ENCODE data around the gene FBXL5.

FBXL5 gene

GRCh38 chr4:15587649-15588048 lies 67.5 kb downstream of the FBXL5 start:
- Mint-ChIP-seq H3K27ac (no peak overlapping the region), H3K27me3 (no peaks in the 10 kb centered on the region), H3K36me3 (peaks cover 2 to 3% of the 10 kb centered on the region in 2 donors), H3K9me3 (no peaks in the 10 kb centered on the region), H3K4me3 (no peak overlapping the region), H3K4me1 (peaks cover 12 to 30% of the 10 kb centered on the region in 2 donors)
- ATAC-seq (replicated peaks) = no peak
- no peak for DNase-seq

GRCh38 chr4:15586066-15586465 lies 69.1 kb downstream of the FBXL5 start:
- DNase-seq (no peak), ATAC-seq (replicated peaks) (no peak)
- H3K27me3 Mint-ChIP-seq = no peaks in the 10 kb centered on the region
- H3K27ac Mint-ChIP-seq = no peak overlapping the region
- peaks cover 0 to 1% of the 10 kb centered on the region in 2 donors for H3K9me3 Mint-ChIP-seq
- peaks cover 12 to 30% of the 10 kb centered on the region in 2 donors for H3K4me1 Mint-ChIP-seq
- H3K36me3 Mint-ChIP-seq = peaks cover 2 to 3% of the 10 kb centered on the region in 2 donors
- no peak overlapping the region for H3K4me3 Mint-ChIP-seq

DNA sequence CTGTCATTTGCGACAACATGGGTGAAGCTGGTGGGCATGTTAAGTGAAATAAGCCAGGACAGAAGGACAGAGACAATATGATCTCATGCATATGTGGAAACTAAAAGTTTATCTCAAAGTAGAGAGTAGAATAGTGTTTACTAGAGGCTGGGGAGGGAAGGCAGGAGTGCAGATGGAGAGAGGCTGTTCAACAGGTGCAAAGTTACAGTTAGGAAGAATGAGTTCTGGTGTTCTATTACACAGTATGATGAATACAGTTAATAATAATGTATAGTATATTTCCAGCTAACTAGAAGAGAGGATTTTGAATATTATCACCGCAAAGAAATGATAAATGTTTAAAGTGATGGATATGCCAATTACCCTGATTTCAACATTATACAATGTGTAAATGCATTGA lies 69.8 kb downstream of the FBXL5 start:
- Mint-ChIP-seq H3K27ac (no peak overlapping the region), H3K36me3 (peaks cover 2 to 3% of the 10 kb centered on the region in 2 donors), H3K4me3 (no peak overlapping the region), H3K9me3 (peaks cover 0 to 1% of the 10 kb centered on the region in 2 donors), H3K27me3 (no peaks in the 10 kb centered on the region), H3K4me1 (peaks cover 12 to 30% of the 10 kb centered on the region in 2 donors)
- DNase-seq (no peak), ATAC-seq (replicated peaks) (no peak)

- H3K4me3 Mint-ChIP-seq = no peak overlapping the region
- H3K9me3 Mint-ChIP-seq = peaks cover 0 to 1% of the 10 kb centered on the region in 2 donors
- H3K27ac Mint-ChIP-seq = no peak overlapping the region
- peaks cover 2 to 3% of the 10 kb centered on the region in 2 donors for H3K36me3 Mint-ChIP-seq
- H3K4me1 Mint-ChIP-seq = peaks cover 12 to 30% of the 10 kb centered on the region in 2 donors
- no peak for DNase-seq
- H3K27me3 Mint-ChIP-seq = no peaks in the 10 kb centered on the region
- no peak for ATAC-seq (replicated peaks)
Observed at GRCh38 chr4:15584785-15585184, 70.4 kb downstream of the FBXL5 start.

- Mint-ChIP-seq H3K36me3 (no peaks in the 10 kb centered on the region), H3K9me3 (peaks cover 0 to 1% of the 10 kb centered on the region in 2 donors)
Observed at GRCh38 chr4:15577508-15577907, 77.6 kb downstream of the FBXL5 start.

GRCh38 chr4:15575966-15576365 lies 79.2 kb downstream of the FBXL5 start:
- ATAC-seq (replicated peaks) (no peak), DNase-seq (no peak)
- Mint-ChIP-seq H3K27me3 (no peaks in the 10 kb centered on the region), H3K27ac (no peak overlapping the region), H3K4me3 (no peak overlapping the region), H3K36me3 (no peaks in the 10 kb centered on the region), H3K4me1 (no peaks in the 10 kb centered on the region), H3K9me3 (no peaks in the 10 kb centered on the region)

More at GRCh38 chr4:15577508-15577907, 77.6 kb downstream of the FBXL5 start:
- no peaks in the 10 kb centered on the region for H3K27me3 Mint-ChIP-seq
- ATAC-seq (replicated peaks) (no peak), DNase-seq (no peak)
- no peaks in the 10 kb centered on the region for H3K4me1 Mint-ChIP-seq
- H3K27ac Mint-ChIP-seq = no peak overlapping the region
- H3K4me3 Mint-ChIP-seq = no peak overlapping the region

- DNase-seq (no peak), ATAC-seq (replicated peaks) (no peak)
- Mint-ChIP-seq H3K4me3 (no peak overlapping the region), H3K27ac (no peak overlapping the region), H3K4me1 (no peaks in the 10 kb centered on the region), H3K36me3 (peaks cover 17 to 37% of the 10 kb centered on the region in 2 donors), H3K27me3 (no peaks in the 10 kb centered on the region), H3K9me3 (no peaks in the 10 kb centered on the region)
Observed at GRCh38 chr4:15569746-15570145, 85.4 kb downstream of the FBXL5 start.

GRCh38 chr4:15568821-15569220 lies 86.3 kb downstream of the FBXL5 start:
- ATAC-seq (replicated peaks) (no peak), DNase-seq (no peak)
- H3K27ac Mint-ChIP-seq = no peak overlapping the region
- peaks cover 17 to 37% of the 10 kb centered on the region in 2 donors for H3K36me3 Mint-ChIP-seq
- H3K9me3 Mint-ChIP-seq = no peaks in the 10 kb centered on the region
- H3K27me3 Mint-ChIP-seq = no peaks in the 10 kb centered on the region
- no peak overlapping the region for H3K4me3 Mint-ChIP-seq
- no peaks in the 10 kb centered on the region for H3K4me1 Mint-ChIP-seq

- Mint-ChIP-seq H3K27me3 (no peaks in the 10 kb centered on the region), H3K4me1 (peaks cover 9 to 20% of the 10 kb centered on the region in 2 donors), H3K4me3 (no peak overlapping the region), H3K36me3 (peaks cover 17 to 32% of the 10 kb centered on the region in 2 donors), H3K27ac (no peak overlapping the region), H3K9me3 (no peaks in the 10 kb centered on the region)
- DNase-seq (no peak), ATAC-seq (replicated peaks) (no peak)
Observed at GRCh38 chr4:15563871-15564270, 91.3 kb downstream of the FBXL5 start.

GRCh38 chr4:15562623-15563022 lies 92.5 kb downstream of the FBXL5 start:
- Mint-ChIP-seq H3K9me3 (no peaks in the 10 kb centered on the region), H3K27ac (no peak overlapping the region), H3K27me3 (no peaks in the 10 kb centered on the region), H3K36me3 (peaks cover 10 to 25% of the 10 kb centered on the region in 2 donors), H3K4me1 (peaks cover 9 to 20% of the 10 kb centered on the region in 2 donors), H3K4me3 (no peak overlapping the region)
- DNase-seq = no peak
- no peak for ATAC-seq (replicated peaks)

GRCh38 chr4:15562114-15562513 lies 93.0 kb downstream of the FBXL5 start:
- H3K27me3 Mint-ChIP-seq = no peaks in the 10 kb centered on the region
- no peak overlapping the region for H3K4me3 Mint-ChIP-seq
- no peak for ATAC-seq (replicated peaks)
- H3K36me3 Mint-ChIP-seq = peaks cover 8 to 22% of the 10 kb centered on the region in 2 donors
- H3K9me3 Mint-ChIP-seq = no peaks in the 10 kb centered on the region
- no peak overlapping the region for H3K27ac Mint-ChIP-seq
- no peak for DNase-seq
- peaks cover 9 to 20% of the 10 kb centered on the region in 2 donors for H3K4me1 Mint-ChIP-seq

DNA sequence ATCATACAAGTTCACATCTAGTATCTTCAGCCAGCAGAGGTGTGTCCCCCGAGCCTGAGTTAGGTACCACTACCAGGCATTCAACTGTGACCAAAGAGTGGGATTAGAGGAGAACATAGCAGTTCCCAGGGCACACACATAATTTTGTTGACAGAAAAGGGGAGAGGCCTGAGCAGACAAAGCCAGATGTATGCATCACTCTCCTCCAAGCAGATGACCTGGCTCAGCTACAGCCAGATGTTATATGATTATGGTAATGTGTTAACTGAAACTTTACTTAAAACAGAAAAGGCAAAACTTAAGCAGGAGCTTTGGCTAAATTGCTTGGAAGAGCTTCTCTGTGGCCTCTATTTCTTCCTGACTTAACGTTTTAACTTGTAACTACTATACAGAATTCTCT lies 96.6 kb downstream of the FBXL5 start:
- no peak for DNase-seq
- Mint-ChIP-seq H3K27ac (no peak overlapping the region), H3K9me3 (no peaks in the 10 kb centered on the region), H3K4me1 (peaks cover 9 to 20% of the 10 kb centered on the region in 2 donors), H3K27me3 (no peaks in the 10 kb centered on the region), H3K4me3 (no peak overlapping the region), H3K36me3 (peaks cover 2 to 9% of the 10 kb centered on the region in 2 donors)
- no peak for ATAC-seq (replicated peaks)

DNA sequence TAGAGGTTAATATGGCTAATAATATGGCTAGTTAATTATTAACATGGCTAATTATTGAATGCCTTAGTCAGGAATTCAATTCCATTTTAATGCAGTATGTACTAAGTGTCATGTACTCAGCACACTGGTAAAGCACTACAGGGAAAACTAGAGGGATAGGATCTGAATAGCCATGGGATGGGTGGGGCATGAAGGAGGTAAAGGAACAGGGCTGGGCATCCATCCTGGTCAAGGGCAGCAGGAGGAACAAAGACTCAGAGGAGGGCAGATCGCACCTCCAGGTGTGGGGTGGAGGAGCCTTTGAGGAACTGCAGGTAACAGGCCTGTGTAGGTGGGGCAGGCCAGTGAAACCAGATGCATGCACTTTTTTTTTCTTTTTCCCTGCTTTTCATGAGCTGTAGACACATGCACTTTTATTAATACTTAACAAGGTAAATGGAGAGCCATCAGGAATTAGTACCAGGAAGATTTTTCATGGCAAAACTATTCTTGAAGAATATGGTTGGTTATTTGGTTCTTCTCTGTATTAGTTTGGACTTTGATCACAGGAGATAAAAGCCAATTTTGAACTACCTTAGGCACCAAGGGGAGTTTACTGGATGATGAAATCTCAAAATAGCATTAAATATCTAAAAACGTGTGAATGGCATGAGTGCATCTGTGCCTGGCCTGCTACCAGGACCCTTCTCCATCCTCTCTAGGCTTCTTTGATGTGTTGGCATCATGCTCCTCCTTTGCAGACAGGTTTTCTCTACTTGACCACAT lies 97.2 kb downstream of the FBXL5 start:
- no peaks in the 10 kb centered on the region for H3K9me3 Mint-ChIP-seq
- no peak overlapping the region for H3K27ac Mint-ChIP-seq
- ATAC-seq (replicated peaks) (no peak), DNase-seq (no peak)
- peaks cover 2 to 6% of the 10 kb centered on the region in 2 donors for H3K36me3 Mint-ChIP-seq
- peaks cover 9 to 20% of the 10 kb centered on the region in 2 donors for H3K4me1 Mint-ChIP-seq
- H3K27me3 Mint-ChIP-seq = no peaks in the 10 kb centered on the region
- no peak overlapping the region for H3K4me3 Mint-ChIP-seq

GRCh38 chr4:15556511-15557092 lies 98.6 kb downstream of the FBXL5 start:
- H3K4me1 Mint-ChIP-seq = peaks cover 6 to 11% of the 10 kb centered on the region in 2 donors
- ATAC-seq (replicated peaks) (no peak), DNase-seq (no peak)
- H3K9me3 Mint-ChIP-seq = no peaks in the 10 kb centered on the region
- H3K27ac Mint-ChIP-seq = no peak overlapping the region
- H3K4me3 Mint-ChIP-seq = no peak overlapping the region
- H3K27me3 Mint-ChIP-seq = no peaks in the 10 kb centered on the region
- peaks cover 0 to 2% of the 10 kb centered on the region in 2 donors for H3K36me3 Mint-ChIP-seq

Measured in stimulated activated naive B cell treated with anti-CD40 and anti-IgM and Interleukin-4, amounts not matched to agents 10 μg/mL and 1 μg/mL and 100 μg/mL, for 72 hours (primary cell).